ENCODE data around the gene HECW1. TPM values are rescaled to one million over a fixed set of nuclear protein-coding genes. Genes with fewer than 3 reads are reported as not detected.

The HECW1 gene
- total RNA-seq, 1 experiment from 2014 or later, result 0.77 TPM

DNA sequence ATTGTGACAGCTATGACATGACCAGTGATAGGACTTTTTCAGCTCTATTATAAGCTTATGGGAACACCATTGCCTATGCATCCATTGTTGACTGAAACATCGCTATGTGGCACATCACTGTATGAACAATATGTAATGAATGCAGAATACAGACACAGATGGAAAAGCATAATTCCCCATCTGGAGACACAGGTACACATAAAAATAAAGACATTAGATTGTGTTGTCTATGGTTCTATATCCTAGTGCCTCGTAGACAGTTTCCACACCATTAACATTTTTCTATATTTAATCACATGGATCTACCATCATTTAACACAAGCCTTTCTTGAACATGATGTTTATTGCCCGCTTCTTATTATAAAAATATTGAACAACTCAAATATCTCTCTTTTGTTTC is 374.2 kb downstream of the HECW1 start:
- Histone ChIP-seq H3K4me1 (ENCODE audit: control insufficient read depth, insufficient read depth, low read length) (no peaks in the 10 kb centered on the region), H3K27ac (ENCODE audit: low read length) (no peak overlapping the region), H3K36me3 (ENCODE audit: control insufficient read depth, insufficient read depth, low read length) (no peaks in the 10 kb centered on the region), H3K9me3 (ENCODE audit: control insufficient read depth, insufficient read depth, low read depth, low read length) (no peaks in the 10 kb centered on the region), H3K27me3 (ENCODE audit: control insufficient read depth, insufficient read depth, low read length) (peaks cover 6% of the 10 kb centered on the region; the same call in 1 of the 2 replicates), H3K4me3 (ENCODE audit: low read depth in 2 of 2, low read length in 2 of 2) (no peak overlapping the region)
- BruUV-seq (replicated peaks), result no TSS peak
- intact Hi-C loops (cut with micrococcal nuclease; ENCODE audit: unreplicated experiment) (no loop called here), in situ Hi-C loops (cut with HindIII; ENCODE audit: low pct_unique_long_range_greater_than_20kb, low sequenced_read_pairs) (no loop called here)
- no peak for DNase-seq (ENCODE audit: low read depth, low spot score)
- no peak for TF ChIP-seq REST (IDR thresholded peaks at IDR 0.05; ENCODE audit: insufficient read depth in 1 of 2, low read depth in 2 of 2, low read length in 1 of 2)
- no peak for TF ChIP-seq SIN3A (IDR thresholded peaks at IDR 0.05; ENCODE audit: borderline replicate concordance, insufficient read depth, low read depth, low read length)
- no peak for TF ChIP-seq TCF7L2 (IDR thresholded peaks at IDR 0.05; ENCODE audit: low read depth, low read length)
- TF ChIP-seq POLR2AphosphoS5 (IDR thresholded peaks at IDR 0.05; ENCODE audit: low read depth, low read length), result no peak
- TF ChIP-seq, protein P1, sequence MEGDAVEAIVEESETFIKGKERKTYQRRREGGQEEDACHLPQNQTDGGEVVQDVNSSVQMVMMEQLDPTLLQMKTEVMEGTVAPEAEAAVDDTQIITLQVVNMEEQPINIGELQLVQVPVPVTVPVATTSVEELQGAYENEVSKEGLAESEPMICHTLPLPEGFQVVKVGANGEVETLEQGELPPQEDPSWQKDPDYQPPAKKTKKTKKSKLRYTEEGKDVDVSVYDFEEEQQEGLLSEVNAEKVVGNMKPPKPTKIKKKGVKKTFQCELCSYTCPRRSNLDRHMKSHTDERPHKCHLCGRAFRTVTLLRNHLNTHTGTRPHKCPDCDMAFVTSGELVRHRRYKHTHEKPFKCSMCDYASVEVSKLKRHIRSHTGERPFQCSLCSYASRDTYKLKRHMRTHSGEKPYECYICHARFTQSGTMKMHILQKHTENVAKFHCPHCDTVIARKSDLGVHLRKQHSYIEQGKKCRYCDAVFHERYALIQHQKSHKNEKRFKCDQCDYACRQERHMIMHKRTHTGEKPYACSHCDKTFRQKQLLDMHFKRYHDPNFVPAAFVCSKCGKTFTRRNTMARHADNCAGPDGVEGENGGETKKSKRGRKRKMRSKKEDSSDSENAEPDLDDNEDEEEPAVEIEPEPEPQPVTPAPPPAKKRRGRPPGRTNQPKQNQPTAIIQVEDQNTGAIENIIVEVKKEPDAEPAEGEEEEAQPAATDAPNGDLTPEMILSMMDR (IDR thresholded peaks at IDR 0.05), result no peak
- no peak for ATAC-seq
- CTCF ChIA-PET, result no interaction called here
- POLR2A ChIA-PET, result no interaction called here

DNA sequence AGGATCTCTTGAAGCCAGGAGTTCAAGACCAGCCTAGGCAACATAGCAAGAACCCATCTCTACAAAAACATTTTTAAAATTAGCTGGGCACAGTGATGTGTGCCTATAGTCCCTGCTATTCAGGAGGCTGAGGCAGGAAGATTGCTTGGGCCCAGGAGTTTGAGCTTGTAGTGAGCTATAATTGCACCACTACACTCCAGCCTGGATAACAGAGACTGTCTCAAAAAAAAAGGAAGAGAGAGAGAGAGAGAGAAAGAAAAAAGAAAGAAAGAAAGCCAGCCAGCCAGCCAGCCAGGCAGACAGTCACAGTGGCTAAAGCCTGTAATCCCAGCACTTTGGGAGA is 375.3 kb downstream of the HECW1 start:
- DNase-seq (ENCODE audit: low read depth, low spot score), result no peak
- ATAC-seq, result no peak
- BruUV-seq (replicated peaks), result no TSS peak
- Histone ChIP-seq H3K36me3 (ENCODE audit: control insufficient read depth, insufficient read depth, low read length) (no peaks in the 10 kb centered on the region), H3K27me3 (ENCODE audit: control insufficient read depth, insufficient read depth, low read length) (peaks cover 12% of the 10 kb centered on the region), H3K27ac (ENCODE audit: low read length) (no peak overlapping the region), H3K9me3 (ENCODE audit: control insufficient read depth, insufficient read depth, low read depth, low read length) (no peaks in the 10 kb centered on the region), H3K4me3 (ENCODE audit: low read depth in 2 of 2, low read length in 2 of 2) (no peak overlapping the region), H3K4me1 (ENCODE audit: control insufficient read depth, insufficient read depth, low read length) (no peaks in the 10 kb centered on the region)
- POLR2A ChIA-PET, result no interaction called here
- intact Hi-C loops (cut with micrococcal nuclease; ENCODE audit: unreplicated experiment), result no loop called here
- in situ Hi-C loops (cut with HindIII; ENCODE audit: low pct_unique_long_range_greater_than_20kb, low sequenced_read_pairs), result no loop called here
- TF ChIP-seq POLR2AphosphoS5 (IDR thresholded peaks at IDR 0.05; ENCODE audit: low read depth, low read length) (no peak), TCF7L2 (IDR thresholded peaks at IDR 0.05; ENCODE audit: low read depth, low read length) (no peak), SIN3A (IDR thresholded peaks at IDR 0.05; ENCODE audit: borderline replicate concordance, insufficient read depth, low read depth, low read length) (no peak), REST (IDR thresholded peaks at IDR 0.05; ENCODE audit: insufficient read depth in 1 of 2, low read depth in 2 of 2, low read length in 1 of 2) (no peak)
- TF ChIP-seq, protein P1 (IDR thresholded peaks at IDR 0.05), result no peak
- CTCF ChIA-PET, result no interaction called here
